Breast epithelium (tissue), 3 donors: ENCODE measurements around the gene POMP.

Experiments used
- CTCF ChIP-seq, 3 donors: fragments of 450-650 bp; IDR thresholded peaks; one replicate each; pipeline ENCODE4 v1.5.1; 2016 to 2017; ENCODE audit warnings: antibody characterized with exemption in 3 of 3, mild to moderate bottlenecking in 3 of 3, moderate library complexity in 3 of 3
- POLR2A ChIP-seq: fragments of 450-650 bp; IDR thresholded peaks from one replicate; pipeline ENCODE4 v1.6.1; 2016; ENCODE audit warnings: antibody characterized with exemption, mild to moderate bottlenecking, moderate library complexity
- POLR2AphosphoS5 ChIP-seq, 3 donors: sonication (generic); formaldehyde crosslinking; IDR thresholded peaks; one replicate each; pipeline ENCODE4 v1.6.1; 2017; ENCODE audit warnings: antibody characterized with exemption in 3 of 3

- no peak for TF ChIP-seq CTCF (IDR thresholded peaks at IDR 0.05)
- TF ChIP-seq POLR2A: no peak
- TF ChIP-seq POLR2AphosphoS5 (IDR thresholded peaks at IDR 0.05): no peak
Observed at GRCh38 chr13:28680541-28680940, 21.6 kb downstream of the POMP start.
